HepG2 (cell line): Measurements from ENCODE around the gene BRD1. TPM values are rescaled to one million over a fixed set of nuclear protein-coding genes. Genes with fewer than 3 reads are reported as not detected.

Experiments used
- ATAC-seq: fragments of 200-7000 bp; cut with Tn5 transposase; 3 replicates; pipeline ENCODE4 v1.9.1; 2020; ENCODE audit warnings: mild to moderate bottlenecking, moderate library complexity
- BruUV-seq: library from RNA; stranded (reverse); fragments of 400-500 nt; replicated peaks from 2 replicates; lab custom pipeline; 2021; lab: Mats Ljungman, UMichigan
- CTCF ChIA-PET: fragments of 300-600 bp; formaldehyde crosslinking; extraction: SDS; loops from one replicate; lab custom pipeline; 2021; ENCODE audit warnings: low total read pairs, inconsistent platforms, low intra/inter-chr PET ratio; lab: Yijun Ruan, JAX
- POLR2A ChIA-PET: fragments of 350-600 bp; sonication (Branson Sonifier 250); formaldehyde crosslinking; loops from one replicate; lab custom pipeline; 2020; ENCODE audit warnings: antibody characterized with exemption, inconsistent platforms; lab: Yijun Ruan, JAX
- DNase-seq: peaks from one replicate; pipeline ENCODE4 v3.0.0-alpha.2; 2015; ENCODE audit warnings: low spot score
- FAIRE-seq: peaks from 3 replicates; lab custom pipeline; 2011; peaks lifted over from hg19 to GRCh38; lab: Jason Lieb, UNC
- H2AFZ ChIP-seq: one replicate; pipeline ENCODE4 v1.6.1; 2011; ENCODE audit warnings: low read length, inconsistent platforms
- H3K27ac ChIP-seq: fragments of 300-600 bp; 3 replicates; pipeline ENCODE4 v1.8.0; 2011; ENCODE audit warnings: mixed run types, mild to moderate bottlenecking, mixed read lengths, low read length, inconsistent platforms; ENCODE audit not compliant: insufficient read depth; ENCODE audit errors: extremely low read length
- H3K27me3 ChIP-seq, 2 experiments: fragments of 200-600 bp in 1 of 2; 2 replicates in 1 of 2; 3 replicates in 1 of 2; pipeline versions ENCODE4 v1.6.0 to v1.8.0; 2011; ENCODE audit warnings: low read length in 2 of 2, mild to moderate bottlenecking in 2 of 2, moderate library complexity in 2 of 2, inconsistent platforms in 1 of 2; ENCODE audit not compliant: insufficient read depth in 2 of 2, control insufficient read depth in 1 of 2
- H3K36me3 ChIP-seq, 2 experiments: fragments of 200-600 bp in 1 of 2; replicated peaks in 1 of 2; 2 replicates in 1 of 2; 3 replicates in 1 of 2; pipeline versions ENCODE4 v1.5.1 to v1.8.0; 2011; ENCODE audit warnings: low read length in 2 of 2, inconsistent platforms in 1 of 2; ENCODE audit not compliant: insufficient read depth in 2 of 2, control insufficient read depth in 1 of 2
- H3K4me1 ChIP-seq: 2 replicates; pipeline ENCODE4 v1.5.1; 2012; ENCODE audit warnings: low read length, inconsistent platforms; ENCODE audit not compliant: insufficient read depth
- H3K4me2 ChIP-seq: 2 replicates; pipeline ENCODE4 v1.6.0; 2011; ENCODE audit warnings: low read depth, low read length, inconsistent platforms
- H3K4me3 ChIP-seq, 3 experiments: fragments of 200-600 bp in 1 of 3; sonication (generic), shearing (Covaris generic) in 1 of 3; replicated peaks in 1 of 3; 2 replicates each; pipeline ENCODE4 v1.5.1; 2011 to 2016; ENCODE audit warnings: low read length in 3 of 3, inconsistent platforms in 2 of 3, low read depth in 2 of 3, mild to moderate bottlenecking in 2 of 3, control low read depth in 1 of 3, mixed read lengths in 1 of 3; ENCODE audit not compliant: insufficient read depth in 1 of 3
- H3K79me2 ChIP-seq: one replicate; pipeline ENCODE4 v1.6.1; 2011; ENCODE audit warnings: low read length, inconsistent platforms; ENCODE audit not compliant: insufficient read depth
- H3K9ac ChIP-seq: 2 replicates; pipeline ENCODE4 v1.6.0; 2011; ENCODE audit warnings: mild to moderate bottlenecking, low read depth, low read length, inconsistent platforms; ENCODE audit not compliant: insufficient read depth
- H3K9me3 ChIP-seq: 2 replicates; pipeline ENCODE4 v1.5.1; 2012; ENCODE audit warnings: mild to moderate bottlenecking, low read length
- H4K20me1 ChIP-seq: 2 replicates; pipeline ENCODE4 v1.6.0; 2011; ENCODE audit warnings: inconsistent platforms, mild to moderate bottlenecking, low read length, moderate library complexity; ENCODE audit not compliant: insufficient read depth
- BRCA1 ChIP-seq: sonication (generic); formaldehyde crosslinking; IDR thresholded peaks from 2 replicates; pipeline ENCODE4 v1.4.0; 2020; ENCODE audit warnings: missing genetic modification reagents
- CAMTA2 ChIP-seq: sonication (generic); formaldehyde crosslinking; IDR thresholded peaks from 2 replicates; pipeline ENCODE4 v1.4.0; 2020; ENCODE audit warnings: mild to moderate bottlenecking, missing genetic modification reagents, borderline replicate concordance
- KLF16 ChIP-seq, 2 experiments: sonication (generic) in 1 of 2; formaldehyde crosslinking in 1 of 2; IDR thresholded peaks; 2 replicates each; pipeline versions ENCODE4 v1.6.1 to v1.8.0; 2016 to 2023; ENCODE audit warnings: missing genetic modification reagents in 2 of 2, missing compliant biosample characterization in 1 of 2
- NFIC ChIP-seq: IDR thresholded peaks from 2 replicates; pipeline ENCODE4 v1.6.1; 2012; ENCODE audit warnings: mild to moderate bottlenecking, low read length, inconsistent platforms
- PATZ1 ChIP-seq: sonication (generic); formaldehyde crosslinking; IDR thresholded peaks from 2 replicates; pipeline ENCODE4 v1.4.0; 2020; ENCODE audit warnings: missing genetic modification reagents
- PRMT3 ChIP-seq: sonication (generic); formaldehyde crosslinking; IDR thresholded peaks from 2 replicates; pipeline ENCODE4 v1.8.1; 2022; ENCODE audit warnings: low read depth, mild to moderate bottlenecking, moderate library complexity, missing genetic modification reagents, borderline replicate concordance
- RNF2 ChIP-seq: fragments of 450-650 bp; conservative IDR thresholded peaks from 2 replicates; pipeline ENCODE4 v1.6.1; 2016; ENCODE audit warnings: low read depth
- SIX4 ChIP-seq: sonication (generic); formaldehyde crosslinking; IDR thresholded peaks from 2 replicates; pipeline ENCODE4 v1.4.0; 2020; ENCODE audit warnings: missing genetic modification reagents
- THRA ChIP-seq: sonication (generic); formaldehyde crosslinking; IDR thresholded peaks from 2 replicates; pipeline ENCODE4 v1.4.0; 2020; ENCODE audit warnings: missing genetic modification reagents, borderline replicate concordance
- WGBS: methylation state at CpG from one replicate; pipeline ENCODE4 v1.1.6; 2017; ENCODE audit warnings: low lambda C conversion rate; 5-methylcytosine and 5-hydroxymethylcytosine counted together
- in situ Hi-C: cut with HindIII; loops from 2 replicates; pipeline ENCODE4 v1.10.0; 2017; ENCODE audit warnings: low pct_unique_long_range_greater_than_20kb; ENCODE audit not compliant: extremely low pct_ligation_motif_present
- intact Hi-C: fragments of 100-400 bp; cut with micrococcal nuclease; formaldehyde crosslinking; loops from one replicate; pipeline ENCODE4 v1.10.0; 2022; ENCODE audit not compliant: unreplicated experiment
- polyA plus RNA-seq, 8 experiments: library from polyadenylated mRNA; depleted of rRNA in 3 of 8; stranded (reverse) in 7 of 8; unstranded in 1 of 8; fragments of >200 nt; fragmentation: Illumina TruSeq in 4 of 8; extraction: Trizol in 4 of 8; gene quantifications; 2 replicates each; pipeline versions ENCODE4 v1.2.1 to v1.2.3, GENCODE V29; 2011 to 2016; ENCODE audit warnings: low read depth in 4 of 8, missing spikeins in 1 of 8, mixed read lengths in 1 of 8; ENCODE audit not compliant: insufficient read depth in 1 of 8
- total RNA-seq, 5 experiments: library from RNA; depleted of rRNA; stranded (reverse); fragments of >200 nt; fragmentation: Illumina TruSeq; extraction: Trizol; gene quantifications; 2 replicates each; pipeline ENCODE4 v1.2.3, GENCODE V29; 2016; ENCODE audit warnings: low read depth in 1 of 5

The BRD1 gene
- total and polyA plus RNA-seq, 2 of the 13 experiments (the other 11 are each of a cell fraction or from before 2014, with no cell fraction given): 5.1 to 12.0 TPM

- no peak for TF ChIP-seq SIX4 (CRISPR knock-in tag)
- no peak for TF ChIP-seq BRCA1 (CRISPR knock-in tag)
- no peak for TF ChIP-seq RNF2
- no peak for TF ChIP-seq KLF16 (CRISPR knock-in tag; IDR thresholded peaks at IDR 0.05)
Observed at GRCh38 chr22:49829044-49829853, 1.6 kb upstream of the BRD1 start (continued).

- Histone ChIP-seq H3K4me1 (peaks cover 39% of the 10 kb centered on the region), H3K4me3 (peak overlapping the region; percentile 64 to 96 (median 77); a peak in 4 of 6 replicates), H3K27me3 (peaks cover 0 to 14% of the 10 kb centered on the region in 2 experiments; a peak in 2 of 5 replicates), H3K27ac (no peak overlapping the region), H3K4me2 (peak overlapping the region; percentile 70), H2AFZ (no peak overlapping the region), H3K36me3 (peaks cover 4 to 8% of the 10 kb centered on the region in 2 experiments; a peak in 4 of 5 replicates), H3K79me2 (peaks cover 34% of the 10 kb centered on the region), H3K9me3 (no peaks in the 10 kb centered on the region), H4K20me1 (peaks cover 26% of the 10 kb centered on the region), H3K9ac (no peak overlapping the region)
- BruUV-seq: no TSS peak
- in situ Hi-C loops: no loop called here
- DNase-seq (no peak), ATAC-seq (peak; percentile 21; the same call in 2 of the 3 replicates), FAIRE-seq (no peak)
- intact Hi-C loops: no loop called here
- TF ChIP-seq THRA (CRISPR knock-in tag) (no peak), PRMT3 (CRISPR knock-in tag) (no peak), PATZ1 (CRISPR knock-in tag) (peak; percentile 43; the same call in 1 of the 2 replicates), NFIC (no peak), CAMTA2 (CRISPR knock-in tag) (no peak)
- POLR2A ChIA-PET: no interaction called here
- WGBS: 41% methylated on average over 9 of the region's 14 CpGs
- CTCF ChIA-PET: no interaction called here
Observed at GRCh38 chr22:49828599-49828965, 909 bp upstream of the BRD1 start.
